ENCODE results near the gene GRIK1.

GRIK1 gene

DNA sequence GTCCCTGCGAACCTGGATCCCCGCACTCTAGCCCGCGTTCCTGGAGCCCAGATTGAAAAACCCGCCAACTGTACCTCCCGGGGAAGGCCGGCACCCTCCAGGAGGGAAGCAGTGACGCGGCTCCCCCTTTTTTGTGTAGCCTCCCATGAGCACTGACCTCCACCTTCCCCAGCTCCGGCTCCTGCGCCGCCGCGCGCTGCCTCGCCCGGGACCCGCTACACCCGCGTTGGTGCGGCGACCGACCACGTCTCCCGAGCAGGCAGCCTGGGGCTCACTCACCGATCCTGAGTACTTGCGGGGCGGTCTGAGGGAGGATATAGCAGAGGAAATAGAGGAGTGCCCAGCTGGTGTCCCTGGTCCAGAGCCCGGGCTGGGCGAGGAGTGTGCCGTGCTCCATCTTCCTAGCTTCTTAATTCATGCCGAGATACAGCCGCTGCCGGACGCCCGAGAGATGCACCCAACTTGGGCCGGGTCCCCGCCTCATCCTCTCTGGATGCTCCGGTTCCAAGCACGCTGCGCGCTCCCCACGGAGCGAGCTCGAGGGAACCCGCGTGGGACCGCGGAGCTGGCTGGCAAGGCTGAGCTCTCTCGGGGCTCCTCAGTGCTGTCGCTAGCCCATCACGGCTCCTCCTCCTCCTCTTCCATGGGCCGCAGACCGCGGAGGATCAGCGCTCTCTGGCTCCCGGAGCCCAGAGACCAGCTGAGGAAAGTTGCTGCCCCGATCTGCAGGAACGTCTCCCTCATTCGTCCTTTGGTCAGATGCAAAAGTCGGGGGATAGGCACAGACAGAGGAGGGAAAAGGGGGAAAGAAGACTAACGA is 482 bp downstream of the GRIK1 start:
- H3K36me3 ChIP-seq (ENCODE audit: insufficient read depth, low read length), result no peaks in the 10 kb centered on the region
- peak overlapping the region; percentile 91 for H3K4me3 ChIP-seq
- no peak overlapping the region for H3K27ac ChIP-seq
- H3K9ac ChIP-seq (ENCODE audit: insufficient read length), result peak overlapping the region; percentile 16
- TF ChIP-seq FOXP2 (optimal IDR thresholded peaks at IDR 0.05; ENCODE audit: control extremely low read depth, extremely low read length, insufficient read depth), result no peak
- TF ChIP-seq POLR2AphosphoS5 (IDR thresholded peaks at IDR 0.05; ENCODE audit: borderline replicate concordance, low read depth, low read length), result no peak
- TF ChIP-seq EZH2 (IDR thresholded peaks at IDR 0.05), result no peak
- H3K9me3 ChIP-seq (ENCODE audit: low read depth, low read length), result no peaks in the 10 kb centered on the region
- DNase-seq (ENCODE audit: low read depth, low spot score), result no peak

DNA sequence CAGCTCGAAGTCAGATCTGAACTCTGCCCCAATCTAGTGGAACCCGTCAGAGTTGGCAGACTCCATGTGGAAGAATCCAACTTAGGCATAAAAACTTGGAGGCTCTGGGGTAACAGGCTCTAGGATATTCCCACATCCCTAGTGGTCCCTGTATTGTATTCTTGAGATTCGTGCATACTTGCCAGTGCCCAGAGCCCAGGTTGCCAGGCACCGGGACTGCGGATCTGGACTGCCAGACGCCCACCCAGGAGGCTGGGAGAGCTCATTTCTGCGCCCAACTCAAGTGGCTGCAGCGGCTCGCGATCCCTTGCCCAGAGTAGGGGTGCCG is 1.1 kb downstream of the GRIK1 start:
- DNase-seq (ENCODE audit: low read depth, low spot score), result no peak
- Histone ChIP-seq H3K27ac (no peak overlapping the region), H3K4me3 (peak overlapping the region; percentile 91), H3K9ac (ENCODE audit: insufficient read length) (no peak overlapping the region), H3K9me3 (ENCODE audit: low read depth, low read length) (no peaks in the 10 kb centered on the region), H3K36me3 (ENCODE audit: insufficient read depth, low read length) (no peaks in the 10 kb centered on the region)
- TF ChIP-seq FOXP2 (optimal IDR thresholded peaks at IDR 0.05; ENCODE audit: control extremely low read depth, extremely low read length, insufficient read depth) (no peak), EZH2 (IDR thresholded peaks at IDR 0.05) (no peak), POLR2AphosphoS5 (IDR thresholded peaks at IDR 0.05; ENCODE audit: borderline replicate concordance, low read depth, low read length) (no peak)

DNA sequence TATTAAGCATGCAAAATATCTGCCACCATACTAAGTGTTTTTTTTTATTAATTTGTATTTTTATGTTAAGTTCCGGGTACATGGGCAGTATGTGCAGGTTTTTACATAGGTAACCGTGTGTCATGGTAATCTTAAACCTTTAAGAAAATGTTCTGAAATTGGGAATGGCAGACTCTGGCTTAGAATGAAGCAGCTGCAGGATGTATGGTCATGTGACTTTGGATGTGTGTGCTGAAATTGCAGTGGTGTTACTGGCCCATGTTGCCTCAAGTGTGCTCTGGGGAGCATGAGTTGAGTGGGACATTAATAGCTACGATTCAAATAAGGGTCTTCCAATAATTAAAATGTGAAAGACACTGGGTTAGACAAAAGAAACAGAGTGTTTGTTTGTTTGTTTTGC is 6.7 kb downstream of the GRIK1 start:
- H3K36me3 ChIP-seq (ENCODE audit: insufficient read depth, low read length), result no peaks in the 10 kb centered on the region
- no peak overlapping the region for H3K9ac ChIP-seq (ENCODE audit: insufficient read length)
- H3K9me3 ChIP-seq (ENCODE audit: low read depth, low read length), result no peaks in the 10 kb centered on the region
- DNase-seq (ENCODE audit: low read depth, low spot score), result no peak
- no peak overlapping the region for H3K4me3 ChIP-seq
- H3K27ac ChIP-seq, result no peak overlapping the region
- TF ChIP-seq EZH2 (IDR thresholded peaks at IDR 0.05) (no peak), POLR2AphosphoS5 (IDR thresholded peaks at IDR 0.05; ENCODE audit: borderline replicate concordance, low read depth, low read length) (no peak), FOXP2 (optimal IDR thresholded peaks at IDR 0.05; ENCODE audit: control extremely low read depth, extremely low read length, insufficient read depth) (no peak)

- no peak for DNase-seq (ENCODE audit: low read depth, low spot score)
- H3K27ac ChIP-seq, result no peak overlapping the region
- no peak overlapping the region for H3K4me3 ChIP-seq
- H3K9me3 ChIP-seq (ENCODE audit: low read depth, low read length), result no peaks in the 10 kb centered on the region
- no peak for TF ChIP-seq FOXP2 (optimal IDR thresholded peaks at IDR 0.05; ENCODE audit: control extremely low read depth, extremely low read length, insufficient read depth)
- TF ChIP-seq EZH2 (IDR thresholded peaks at IDR 0.05), result no peak
- TF ChIP-seq POLR2AphosphoS5 (IDR thresholded peaks at IDR 0.05; ENCODE audit: borderline replicate concordance, low read depth, low read length), result no peak
- no peak overlapping the region for H3K9ac ChIP-seq (ENCODE audit: insufficient read length)
- no peaks in the 10 kb centered on the region for H3K36me3 ChIP-seq (ENCODE audit: insufficient read depth, low read length)
Measured at GRCh38 chr21:29928537-29928936, 11.3 kb downstream of the GRIK1 start.

DNA sequence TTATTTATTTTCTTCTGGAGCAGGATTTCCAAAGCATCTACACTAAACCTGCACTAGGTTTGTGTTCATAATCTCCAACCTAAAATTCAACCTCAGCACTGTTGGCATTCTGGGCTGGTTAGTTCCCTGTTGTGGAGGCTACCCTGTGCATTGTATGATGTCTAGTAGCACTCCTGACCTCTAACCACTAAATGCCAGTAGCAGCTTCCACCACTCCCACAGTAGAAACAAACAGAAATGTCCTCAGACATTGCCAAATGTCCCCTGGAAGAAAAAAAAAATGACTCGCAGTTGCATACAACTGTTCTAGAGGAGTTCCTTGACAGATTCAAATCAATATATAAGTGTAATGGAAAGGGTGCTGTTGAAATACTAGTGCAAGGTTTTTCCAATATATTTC is 18.9 kb downstream of the GRIK1 start:
- Histone ChIP-seq H3K4me3 (no peak overlapping the region), H3K27ac (no peak overlapping the region), H3K36me3 (ENCODE audit: insufficient read depth, low read length) (no peaks in the 10 kb centered on the region), H3K9ac (ENCODE audit: insufficient read length) (no peak overlapping the region), H3K9me3 (ENCODE audit: low read depth, low read length) (no peaks in the 10 kb centered on the region)
- TF ChIP-seq EZH2 (IDR thresholded peaks at IDR 0.05) (no peak), POLR2AphosphoS5 (IDR thresholded peaks at IDR 0.05; ENCODE audit: borderline replicate concordance, low read depth, low read length) (no peak), FOXP2 (optimal IDR thresholded peaks at IDR 0.05; ENCODE audit: control extremely low read depth, extremely low read length, insufficient read depth) (no peak)
- DNase-seq (ENCODE audit: low read depth, low spot score), result no peak

GRCh38 chr21:29914326-29914725 is 25.5 kb downstream of the GRIK1 start:
- Histone ChIP-seq H3K36me3 (ENCODE audit: insufficient read depth, low read length) (no peaks in the 10 kb centered on the region), H3K9ac (ENCODE audit: insufficient read length) (no peak overlapping the region), H3K9me3 (ENCODE audit: low read depth, low read length) (no peaks in the 10 kb centered on the region), H3K4me3 (no peak overlapping the region), H3K27ac (no peak overlapping the region)
- TF ChIP-seq POLR2AphosphoS5 (IDR thresholded peaks at IDR 0.05; ENCODE audit: borderline replicate concordance, low read depth, low read length) (no peak), FOXP2 (optimal IDR thresholded peaks at IDR 0.05; ENCODE audit: control extremely low read depth, extremely low read length, insufficient read depth) (no peak), EZH2 (IDR thresholded peaks at IDR 0.05) (no peak)
- DNase-seq (ENCODE audit: low read depth, low spot score), result no peak

- TF ChIP-seq EZH2 (IDR thresholded peaks at IDR 0.05) (no peak), FOXP2 (optimal IDR thresholded peaks at IDR 0.05; ENCODE audit: control extremely low read depth, extremely low read length, insufficient read depth) (no peak), POLR2AphosphoS5 (IDR thresholded peaks at IDR 0.05; ENCODE audit: borderline replicate concordance, low read depth, low read length) (no peak)
- Histone ChIP-seq H3K9me3 (ENCODE audit: low read depth, low read length) (no peaks in the 10 kb centered on the region), H3K27ac (no peak overlapping the region), H3K4me3 (no peak overlapping the region), H3K9ac (ENCODE audit: insufficient read length) (no peak overlapping the region), H3K36me3 (ENCODE audit: insufficient read depth, low read length) (no peaks in the 10 kb centered on the region)
- no peak for DNase-seq (ENCODE audit: low read depth, low spot score)
Measured at GRCh38 chr21:29909571-29909970, 30.2 kb downstream of the GRIK1 start.

DNA sequence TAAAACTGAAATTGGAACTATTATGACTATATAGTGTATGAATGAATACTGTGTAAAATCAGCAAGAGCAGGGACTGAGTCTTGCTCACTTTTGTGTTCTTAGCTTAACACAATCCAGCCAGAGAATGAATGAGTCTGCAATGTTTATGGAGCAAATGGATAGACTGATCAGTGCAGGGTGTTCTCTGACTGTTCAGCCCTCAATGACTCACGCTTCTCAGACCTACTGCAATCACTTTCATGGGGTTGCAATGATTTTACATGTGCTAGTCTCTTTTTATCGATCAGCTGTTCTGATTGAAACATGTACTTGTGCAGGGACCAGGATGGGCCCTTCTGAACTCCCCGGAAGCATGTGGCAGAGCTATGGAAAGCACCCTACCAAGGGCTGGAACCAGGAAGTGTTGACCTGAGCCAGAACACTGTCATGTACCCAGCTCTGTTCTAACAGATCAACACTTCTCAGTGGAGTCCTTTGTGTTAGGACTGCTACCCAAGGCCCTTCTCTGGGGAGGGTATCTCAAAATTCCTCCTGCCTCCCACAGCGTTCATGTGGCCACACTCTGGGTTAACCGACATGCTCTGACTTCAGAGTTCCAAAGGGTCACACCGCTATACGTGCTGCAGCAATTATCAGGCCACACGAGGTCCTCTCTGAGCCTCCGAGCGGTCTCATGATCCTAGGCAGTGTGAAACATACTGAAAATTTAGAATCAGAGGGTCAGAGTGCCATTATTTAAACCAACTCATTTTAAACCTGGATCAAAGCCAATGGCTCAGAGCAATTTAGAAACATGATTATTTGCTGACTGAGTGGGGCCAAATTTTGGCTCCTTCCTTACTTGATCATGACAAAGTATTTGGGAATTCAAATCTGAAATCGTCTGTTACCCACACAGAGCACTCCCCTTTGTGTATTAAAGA is 35.2 kb downstream of the GRIK1 start:
- DNase-seq (ENCODE audit: low read depth, low spot score), result peak; percentile 20
- H3K9ac ChIP-seq (ENCODE audit: insufficient read length), result no peak overlapping the region

More for the DNA sequence above, 35.2 kb downstream of the GRIK1 start:
- TF ChIP-seq EZH2 (IDR thresholded peaks at IDR 0.05), result no peak
- no peak for TF ChIP-seq FOXP2 (optimal IDR thresholded peaks at IDR 0.05; ENCODE audit: control extremely low read depth, extremely low read length, insufficient read depth)
- no peak for TF ChIP-seq POLR2AphosphoS5 (IDR thresholded peaks at IDR 0.05; ENCODE audit: borderline replicate concordance, low read depth, low read length)
- Histone ChIP-seq H3K27ac (no peak overlapping the region), H3K4me3 (no peak overlapping the region), H3K9me3 (ENCODE audit: low read depth, low read length) (no peaks in the 10 kb centered on the region), H3K36me3 (ENCODE audit: insufficient read depth, low read length) (no peaks in the 10 kb centered on the region)

Data from SK-N-MC (cell line).